HepG2 (cell line): ENCODE data around the gene TMCC1. TPM values are rescaled to one million over a fixed set of nuclear protein-coding genes. Genes with fewer than 3 reads are reported as not detected.

Experiments
- ATF4 ChIP-seq, 2 experiments: fragments of 450-650 bp in 1 of 2; sonication (generic) in 1 of 2; formaldehyde crosslinking; IDR thresholded peaks; 2 replicates each; pipeline versions ENCODE4 v1.5.0 to v1.8.0; 2020 to 2022; ENCODE audit warnings: mild to moderate bottlenecking in 1 of 2, missing genetic modification reagents in 1 of 2
- GRHL1 ChIP-seq: sonication (generic); formaldehyde crosslinking; conservative IDR thresholded peaks from 2 replicates; pipeline ENCODE4 v1.8.0; 2022; ENCODE audit warnings: missing genetic modification reagents
- KLF11 ChIP-seq: IDR thresholded peaks from 2 replicates; pipeline ENCODE4 v1.6.1; 2016; ENCODE audit warnings: missing compliant biosample characterization
- MAFK ChIP-seq, 2 experiments: IDR thresholded peaks in 1 of 2; conservative IDR thresholded peaks in 1 of 2; 2 replicates each; pipeline ENCODE4 v1.6.1; 2011; ENCODE audit warnings: improper control_type of control experiment in 2 of 2, low read length in 2 of 2
- MLX ChIP-seq: IDR thresholded peaks from 2 replicates; pipeline ENCODE4 v1.6.1; 2016
- RBAK ChIP-seq: sonication (generic); formaldehyde crosslinking; IDR thresholded peaks from 2 replicates; pipeline ENCODE4 v1.5.1; 2020; ENCODE audit warnings: mild to moderate bottlenecking, missing genetic modification reagents
- SMC3 ChIP-seq: IDR thresholded peaks from 2 replicates; pipeline ENCODE4 v1.6.1; 2011; ENCODE audit warnings: low read length, improper control_type of control experiment
- SOX13 ChIP-seq, 3 experiments: fragments of 450-650 bp in 1 of 3; sonication (generic) in 1 of 3; formaldehyde crosslinking in 1 of 3; IDR thresholded peaks in 2 of 3; conservative IDR thresholded peaks in 1 of 3; 2 replicates each; pipeline versions ENCODE4 v1.5.0 to v1.6.1; 2016 to 2020; ENCODE audit warnings: antibody characterized with exemption in 1 of 3, mild to moderate bottlenecking in 1 of 3, missing compliant biosample characterization in 1 of 3, missing genetic modification reagents in 1 of 3, moderate library complexity in 1 of 3
- TEAD2 ChIP-seq: sonication (generic); formaldehyde crosslinking; IDR thresholded peaks from 2 replicates; pipeline ENCODE4 v1.9.0; 2021; ENCODE audit warnings: missing genetic modification reagents
- ZBTB1 ChIP-seq: sonication (generic); formaldehyde crosslinking; IDR thresholded peaks from 2 replicates; pipeline ENCODE4 v1.4.0; 2020; ENCODE audit warnings: missing genetic modification reagents, borderline replicate concordance
- ZMYM2 ChIP-seq: sonication (generic); formaldehyde crosslinking; IDR thresholded peaks from 2 replicates; pipeline ENCODE4 v1.8.0; 2022; ENCODE audit warnings: mild to moderate bottlenecking, missing genetic modification reagents
- ZNF12 ChIP-seq: sonication (generic); formaldehyde crosslinking; IDR thresholded peaks from 2 replicates; pipeline ENCODE4 v1.5.0; 2020; ENCODE audit warnings: missing genetic modification reagents
- ZNF142 ChIP-seq: sonication (generic); formaldehyde crosslinking; IDR thresholded peaks from 2 replicates; pipeline ENCODE4 v1.4.0; 2020; ENCODE audit warnings: missing genetic modification reagents
- ZNF234 ChIP-seq: sonication (generic); formaldehyde crosslinking; conservative IDR thresholded peaks from 2 replicates; pipeline ENCODE4 v1.5.1; 2020; ENCODE audit warnings: mild to moderate bottlenecking, missing genetic modification reagents
- ZNF24 ChIP-seq: fragments of 450-650 bp; IDR thresholded peaks from 2 replicates; pipeline ENCODE4 v1.6.1; 2017; ENCODE audit warnings: antibody characterized with exemption, mild to moderate bottlenecking
- ZNF30 ChIP-seq: sonication (generic); formaldehyde crosslinking; IDR thresholded peaks from 2 replicates; pipeline ENCODE4 v1.5.0; 2020; ENCODE audit warnings: mild to moderate bottlenecking, missing genetic modification reagents
- polyA plus RNA-seq, 8 experiments: library from polyadenylated mRNA; depleted of rRNA in 3 of 8; stranded (reverse) in 7 of 8; unstranded in 1 of 8; fragments of >200 nt; fragmentation: Illumina TruSeq in 4 of 8; extraction: Trizol in 4 of 8; gene quantifications; 2 replicates each; pipeline versions ENCODE4 v1.2.1 to v1.2.3, GENCODE V29; 2011 to 2016; ENCODE audit warnings: low read depth in 4 of 8, missing spikeins in 1 of 8, mixed read lengths in 1 of 8; ENCODE audit not compliant: insufficient read depth in 1 of 8
- total RNA-seq, 5 experiments: library from RNA; depleted of rRNA; stranded (reverse); fragments of >200 nt; fragmentation: Illumina TruSeq; extraction: Trizol; gene quantifications; 2 replicates each; pipeline ENCODE4 v1.2.3, GENCODE V29; 2016; ENCODE audit warnings: low read depth in 1 of 5
- TF ChIP-seq, protein P1 (sequence below): sonication (generic); formaldehyde crosslinking; IDR thresholded peaks from 2 replicates; pipeline ENCODE4 v1.8.0; 2022; ENCODE audit warnings: missing genetic modification reagents, low read depth, mild to moderate bottlenecking, borderline replicate concordance
- TF ChIP-seq, protein P2 (sequence below): IDR thresholded peaks from 2 replicates; pipeline ENCODE4 v1.6.1; 2016; ENCODE audit warnings: mild to moderate bottlenecking

Gene TMCC1
- total and polyA plus RNA-seq, 2 of the 13 experiments (the other 11 are each of a cell fraction or from before 2014, with no cell fraction given), result 12.1 to 264 TPM

DNA sequence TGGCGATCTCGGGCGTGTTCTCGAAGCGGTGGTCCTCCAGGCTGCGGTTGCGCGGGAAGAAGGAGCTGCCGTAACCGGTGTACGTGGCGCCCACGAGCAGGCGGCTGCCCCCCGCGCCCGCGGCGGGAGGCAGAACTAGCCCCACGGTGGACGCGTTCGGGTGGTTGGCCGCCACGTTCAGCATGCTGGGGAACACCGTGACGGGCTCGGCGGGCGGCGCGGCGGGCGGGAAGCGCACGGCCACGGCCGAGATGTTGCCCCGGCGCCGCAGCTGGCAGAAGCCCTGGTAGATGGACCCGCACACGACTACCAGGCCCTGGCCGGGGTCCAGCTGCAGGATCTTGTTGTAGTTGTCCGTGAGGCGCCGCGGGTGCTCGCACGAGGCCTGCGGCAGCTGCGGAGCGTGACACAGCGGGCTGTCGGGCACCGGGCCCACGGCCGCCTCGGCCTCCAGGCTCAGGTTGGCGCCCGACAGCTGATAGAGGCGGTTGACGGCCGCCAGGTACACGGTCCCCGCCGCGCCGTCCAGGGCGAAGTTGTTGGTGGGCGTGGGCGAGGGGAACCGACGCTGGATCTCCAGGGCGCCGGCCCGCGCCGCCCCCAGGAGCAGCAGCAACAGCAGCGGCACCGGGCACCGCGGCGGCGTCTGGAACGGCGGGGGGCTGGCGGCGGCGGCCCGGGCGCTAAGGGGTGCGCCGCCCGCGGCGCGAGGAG, 287.4 kb downstream of the TMCC1 start (continued):
- TF ChIP-seq TEAD2 (CRISPR knock-in tag), result no peak
- TF ChIP-seq GRHL1 (CRISPR knock-in tag), result no peak
- TF ChIP-seq RBAK, result no peak
- no peak for TF ChIP-seq KLF11 (CRISPR knock-in tag)
- TF ChIP-seq ZNF24, result no peak
- TF ChIP-seq ZNF12 (CRISPR knock-in tag), result no peak
- no peak for TF ChIP-seq ZBTB1
- no peak for TF ChIP-seq SOX13 (IDR thresholded peaks at IDR 0.05)
- TF ChIP-seq SOX13 (CRISPR knock-in tag; conservative IDR thresholded peaks at IDR 0.05 in 1 of 2, IDR thresholded peaks at IDR 0.05 in 1 of 2), result no peak
- no peak for TF ChIP-seq ATF4 (CRISPR knock-in tag; IDR thresholded peaks at IDR 0.05)
- no peak for TF ChIP-seq SMC3
- TF ChIP-seq MLX, result no peak
- 0 out of 2 replicates have a peak, but pooled peaks have one; percentile 37 for TF ChIP-seq ZMYM2 (CRISPR knock-in tag)
- TF ChIP-seq, protein P1, sequence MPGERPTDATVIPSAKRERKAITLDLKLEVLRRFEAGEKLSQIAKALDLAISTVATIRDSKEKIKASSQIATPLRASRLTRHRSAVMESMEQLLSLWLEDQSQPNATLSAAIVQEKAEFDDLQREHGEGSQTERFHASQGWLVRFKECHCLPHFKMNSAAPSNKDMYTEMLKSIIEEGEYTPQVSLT, result peak; percentile 37; the same call in 1 of the 2 replicates
- TF ChIP-seq, protein P2, sequence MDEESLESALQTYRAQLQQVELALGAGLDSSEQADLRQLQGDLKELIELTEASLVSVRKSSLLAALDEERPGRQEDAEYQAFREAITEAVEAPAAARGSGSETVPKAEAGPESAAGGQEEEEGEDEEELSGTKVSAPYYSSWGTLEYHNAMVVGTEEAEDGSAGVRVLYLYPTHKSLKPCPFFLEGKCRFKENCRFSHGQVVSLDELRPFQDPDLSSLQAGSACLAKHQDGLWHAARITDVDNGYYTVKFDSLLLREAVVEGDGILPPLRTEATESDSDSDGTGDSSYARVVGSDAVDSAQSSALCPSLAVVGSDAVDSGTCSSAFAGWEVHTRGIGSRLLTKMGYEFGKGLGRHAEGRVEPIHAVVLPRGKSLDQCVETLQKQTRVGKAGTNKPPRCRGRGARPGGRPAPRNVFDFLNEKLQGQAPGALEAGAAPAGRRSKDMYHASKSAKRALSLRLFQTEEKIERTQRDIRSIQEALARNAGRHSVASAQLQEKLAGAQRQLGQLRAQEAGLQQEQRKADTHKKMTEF (CRISPR knock-in tag), result peak; percentile 54; the same call in 1 of the 2 replicates
- TF ChIP-seq MAFK (conservative IDR thresholded peaks at IDR 0.05 in 1 of 2, IDR thresholded peaks at IDR 0.05 in 1 of 2; ENCODE audit: low read length in 2 of 2), result no peak
- TF ChIP-seq ZNF234 (CRISPR knock-in tag), result no peak
- TF ChIP-seq ZNF30 (CRISPR knock-in tag), result peak; percentile 62; the same call in 1 of the 2 replicates
- TF ChIP-seq ZNF142 (CRISPR knock-in tag), result peak; percentile 95; the same call in 1 of the 2 replicates
